Posterior vena cava (tissue), 2 donors: ENCODE data around the gene RCOR2. TPM values are rescaled to one million over a fixed set of nuclear protein-coding genes. Genes with fewer than 3 reads are reported as not detected.
"Not testable (repeated sequence)": the region's sequence is repeated elsewhere in the genome, so short reads cannot be mapped to it uniquely, and the experiment has no call there.

Experiments used
- DNase-seq: peaks from one replicate; pipeline ENCODE4 v3.0.0-alpha.2; 2020; ENCODE audit warnings: low spot score
- intact Hi-C, 2 donors: fragments of 100-400 bp; cut with DNase I; formaldehyde crosslinking; loops; one replicate each; pipeline versions ENCODE4 v1.14.1 to v1.14.2; 2022 to 2023
- total RNA-seq, 2 donors: library from RNA; stranded (reverse); fragmentation: NEBNext Ultra II Directional; extraction: Animal tissue kit (Norgen Biotek cat#: 25700); gene quantifications; one replicate each; pipeline ENCODE4 v1.2.1, GENCODE V29; 2021
- donor health status: DM: yes; HTN: yes; CAD: no.
- donor health status: DM: yes; HTN: yes; CAD: no.

RCOR2 gene
- total RNA-seq, 2 donors from 2014 or later = 0.95 to 2.7 TPM

DNA sequence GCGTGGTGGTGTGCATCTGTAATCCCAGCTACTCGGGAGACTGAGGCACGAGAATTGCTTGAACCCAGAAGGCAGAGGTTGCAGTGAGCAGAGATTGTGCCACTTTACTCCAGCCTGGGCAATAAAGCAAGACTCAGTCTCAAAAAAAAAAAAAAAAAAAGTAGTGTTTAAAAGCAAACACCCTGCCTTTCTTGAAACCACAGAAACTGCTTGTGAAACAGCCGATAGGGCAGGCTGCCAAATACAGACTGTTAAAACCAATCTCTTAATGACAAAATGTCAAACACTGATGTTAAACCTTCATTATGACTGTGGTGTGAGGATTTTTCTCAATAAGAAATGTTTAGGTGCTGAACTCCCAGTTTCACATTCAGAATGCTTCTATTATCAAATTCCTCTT, 50.8 kb downstream of the RCOR2 start:
- peak; percentile 87 for DNase-seq
- intact Hi-C loops = no loop called here

DNA sequence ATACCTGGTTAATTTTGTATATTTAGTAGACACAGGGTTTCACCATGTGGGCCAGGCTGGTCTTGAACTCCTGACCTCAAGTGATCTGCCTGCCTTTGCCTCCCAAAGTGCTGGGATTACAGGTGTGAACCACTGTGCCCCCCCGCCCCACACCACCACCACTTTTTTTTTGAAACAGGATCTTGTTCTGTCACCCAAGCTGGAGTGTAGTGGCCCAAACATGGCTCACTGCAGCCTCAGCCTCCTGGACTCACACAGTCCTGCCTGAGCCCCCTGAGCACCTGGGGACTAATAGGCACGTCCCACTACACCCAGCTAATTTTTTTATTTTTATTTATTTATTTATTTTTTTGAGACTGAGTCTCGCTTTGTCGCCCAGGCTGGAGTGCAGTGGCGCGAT, 53.3 kb downstream of the RCOR2 start:
- DNase-seq = peak; percentile 29

DNA sequence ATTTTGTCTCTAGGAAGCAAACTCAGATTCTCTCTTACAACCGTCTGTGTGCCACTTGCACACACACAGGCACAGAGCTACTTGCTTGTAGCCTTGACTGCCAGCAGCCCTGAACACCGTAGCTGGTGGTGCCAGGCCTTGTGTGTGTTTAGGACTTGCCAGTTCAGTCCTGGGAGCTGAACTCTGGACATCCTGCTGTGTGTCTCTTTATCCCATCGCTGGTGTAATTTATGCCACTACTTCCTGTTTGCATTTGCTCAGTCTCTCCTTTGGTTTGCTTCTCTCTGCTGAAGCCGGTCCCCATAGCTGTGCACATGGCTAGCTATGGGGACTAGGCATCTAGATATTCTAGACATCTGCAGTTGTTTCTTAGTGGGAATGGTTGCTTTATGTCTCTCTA, 54.0 kb downstream of the RCOR2 start:
- DNase-seq = peak; percentile 35
- intact Hi-C loops = no loop called here

More for the DNA sequence above, 53.3 kb downstream of the RCOR2 start:
- intact Hi-C loops = not testable (repeated sequence)

Other genes with a start within 250 kb of the RCOR2 start
- gene ATL3, start 245.8 kb downstream of the RCOR2 start, total RNA-seq = 100 to 1,000 TPM; 208 to 264 TPM
- 10 to 100 TPM; 80.3 to 88.4 TPM for gene RTN3, start 235.7 kb downstream of the RCOR2 start, total RNA-seq
- 10 to 100 TPM; 13.0 to 21.8 TPM for gene ZFTA, start 148.4 kb downstream of the RCOR2 start, total RNA-seq
- 10 to 100 TPM; 11.8 to 15.1 TPM for gene SPINDOC, start 103.7 kb downstream of the RCOR2 start, total RNA-seq
- 10 to 100 TPM; 20.5 to 24.5 TPM for gene MARK2, start 78.1 kb downstream of the RCOR2 start, total RNA-seq
- gene NAA40, start 21.8 kb upstream of the RCOR2 start, total RNA-seq = 10 to 100 TPM; 10.3 to 11.3 TPM
- gene COX8A, start 57.5 kb upstream of the RCOR2 start, total RNA-seq = 100 to 1,000 TPM; 161 to 203 TPM
- gene OTUB1, start 69.3 kb upstream of the RCOR2 start, total RNA-seq = 10 to 100 TPM; 37.7 to 41.3 TPM
- gene FLRT1, start 118.8 kb upstream of the RCOR2 start, total RNA-seq = under 1 TPM; 0.14 to 0.29 TPM
- gene MACROD1, start 248.9 kb upstream of the RCOR2 start, total RNA-seq = 10 to 100 TPM; 15.9 to 16.8 TPM